GM12878 (cell line): ENCODE measurements around the gene AATF. TPM values are rescaled to one million over a fixed set of nuclear protein-coding genes. Genes with fewer than 3 reads are reported as not detected.

Experiments
- ATAC-seq: fragments of 200-7000 bp; cut with Tn5 transposase; 3 replicates; pipeline ENCODE4 v1.9.1; 2020; ENCODE audit warnings: mild to moderate bottlenecking, moderate library complexity
- BruUV-seq: library from RNA; stranded (reverse); fragments of 400-500 nt; replicated peaks from 2 replicates; lab custom pipeline; 2021; lab: Mats Ljungman, UMichigan
- CTCF ChIA-PET: fragments of 300-600 bp; sonication (Branson Sonifier 250); formaldehyde crosslinking; extraction: SDS; loops from one replicate; lab custom pipeline; 2021; ENCODE audit warnings: inconsistent platforms; lab: Yijun Ruan, JAX
- POLR2A ChIA-PET: fragments of 350-600 bp; formaldehyde crosslinking; extraction: SDS; loops from one replicate; lab custom pipeline; 2021; ENCODE audit warnings: inconsistent platforms; lab: Charles Lee
- RAD21 ChIA-PET: fragments of 300-600 bp; sonication (Branson Sonifier 250); formaldehyde crosslinking; loops from one replicate; lab custom pipeline; 2023; ENCODE audit warnings: antibody characterized with exemption; ENCODE audit not compliant: unreplicated experiment; lab: Charles Lee
- SMC1A ChIA-PET: fragments of 300-600 bp; sonication (Branson Sonifier 250); formaldehyde crosslinking; loops from one replicate; lab custom pipeline; 2023; ENCODE audit not compliant: unreplicated experiment, uncharacterized antibody; lab: Charles Lee
- DNase-seq: peaks from one replicate; pipeline ENCODE4 v3.0.0-alpha.2; 2011; ENCODE audit warnings: low read depth, low spot score
- FAIRE-seq: peaks from 3 replicates; lab custom pipeline; 2011; peaks lifted over from hg19 to GRCh38; lab: Jason Lieb, UNC
- H2AFZ ChIP-seq: 2 replicates; pipeline ENCODE4 v1.6.0; 2011; ENCODE audit warnings: low read depth, low read length, control low read depth; ENCODE audit not compliant: control insufficient read depth
- H3K27ac ChIP-seq: 2 replicates; pipeline ENCODE4 v1.5.1; 2011; ENCODE audit warnings: control low read depth; ENCODE audit not compliant: control insufficient read depth, insufficient read depth
- H3K27me3 ChIP-seq, 2 experiments: replicated peaks in 1 of 2; 2 replicates each; pipeline versions ENCODE4 v1.6.0 to v1.6.1; 2011; ENCODE audit warnings: low read length in 1 of 2; ENCODE audit not compliant: control insufficient read depth in 2 of 2, insufficient read depth in 2 of 2
- H3K36me3 ChIP-seq, 2 experiments: 2 replicates each; pipeline ENCODE4 v1.5.1; 2011; ENCODE audit warnings: low read length in 1 of 2; ENCODE audit not compliant: control insufficient read depth in 2 of 2, insufficient read depth in 2 of 2
- H3K4me1 ChIP-seq: 2 replicates; pipeline ENCODE4 v1.6.1; 2011; ENCODE audit warnings: mild to moderate bottlenecking, low read length, moderate library complexity, mixed read lengths; ENCODE audit not compliant: control insufficient read depth, insufficient read depth
- H3K4me2 ChIP-seq: 2 replicates; pipeline ENCODE4 v1.6.0; 2011; ENCODE audit warnings: control low read depth; ENCODE audit not compliant: control insufficient read depth, insufficient read depth
- H3K4me3 ChIP-seq: fragments of 200-600 bp; sonication (generic); 2 replicates; pipeline ENCODE4 v1.5.1; 2016
- H3K79me2 ChIP-seq: 2 replicates; pipeline ENCODE4 v1.6.0; 2011; ENCODE audit warnings: low read length; ENCODE audit not compliant: control insufficient read depth, insufficient read depth
- H3K9ac ChIP-seq: 2 replicates; pipeline ENCODE4 v1.8.0; 2011; ENCODE audit warnings: low read length, control low read depth, mixed read lengths; ENCODE audit not compliant: control insufficient read depth, insufficient read depth
- H3K9me3 ChIP-seq: replicated peaks from 3 replicates; pipeline ENCODE4 v1.5.1; 2011; ENCODE audit warnings: mild to moderate bottlenecking, low read length; ENCODE audit not compliant: control insufficient read depth, insufficient read depth
- H4K20me1 ChIP-seq: 2 replicates; pipeline ENCODE4 v1.6.0; 2011; ENCODE audit not compliant: control insufficient read depth, insufficient read depth
- PAX5 ChIP-seq: IDR thresholded peaks from 2 replicates; pipeline ENCODE4 v1.6.1; 2011; ENCODE audit warnings: low read depth, low read length, borderline replicate concordance
- SREBF2 ChIP-seq: IDR thresholded peaks from 2 replicates; pipeline ENCODE4 v1.6.1; 2012; ENCODE audit warnings: mild to moderate bottlenecking, low read length
- STAT1 ChIP-seq: fragments of 450-650 bp; conservative IDR thresholded peaks from 2 replicates; pipeline ENCODE4 v1.6.1; 2014; ENCODE audit warnings: antibody characterized with exemption, mild to moderate bottlenecking
- WGBS: methylation state at CpG from one replicate; pipeline ENCODE4 v1.1.6; 2016; ENCODE audit warnings: low lambda C conversion rate; ENCODE audit not compliant: insufficient replicate concordance, insufficient coverage; ENCODE audit errors: missing lambda C conversion rate; 5-methylcytosine and 5-hydroxymethylcytosine counted together
- in situ Hi-C: fragments of 300-500 bp; cut with MboI; formaldehyde crosslinking; loops from 9 replicates; pipeline ENCODE4 v1.14.3; 2018; ENCODE audit warnings: mixed read lengths
- intact Hi-C: fragments of 100-400 bp; cut with micrococcal nuclease; formaldehyde crosslinking; loops from one replicate; pipeline ENCODE4 v1.14.2; 2022; ENCODE audit not compliant: unreplicated experiment
- polyA plus RNA-seq, 11 experiments: library from polyadenylated mRNA; depleted of rRNA in 4 of 11; unstranded in 6 of 11; stranded (reverse) in 5 of 11; fragments of >200 nt; fragmentation: Nextera tagmentation in 4 of 11; fragmentation: Illumina TruSeq in 1 of 11; extraction: Ambion mirVana in 4 of 11; extraction: Trizol in 1 of 11; gene quantifications; 1 replicate in 1 of 11; 2 replicates in 10 of 11; pipeline versions ENCODE4 v1.2.1 to v1.2.3, GENCODE V29; 2011 to 2016; ENCODE audit warnings: inconsistent platforms in 2 of 11, missing spikeins in 2 of 11, low read depth in 1 of 11
- total RNA-seq, 4 experiments: library from RNA; depleted of rRNA in 3 of 4; stranded (reverse); fragments of >200 nt in 3 of 4; fragmentation: Illumina TruSeq in 1 of 4; extraction: Trizol in 1 of 4; gene quantifications; 2 replicates each; pipeline versions ENCODE4 v1.2.1 to v1.2.3, GENCODE V29; 2013 to 2021
- TF ChIP-seq, protein P1 (sequence below): fragments of 450-650 bp; IDR thresholded peaks from 2 replicates; pipeline ENCODE4 v1.6.1; 2018; ENCODE audit warnings: borderline replicate concordance, mild to moderate bottlenecking; ENCODE audit not compliant: partially characterized antibody
- TF ChIP-seq, protein P2 (sequence below): fragments of 450-650 bp; IDR thresholded peaks from 2 replicates; pipeline ENCODE4 v1.6.1; 2017; ENCODE audit warnings: mild to moderate bottlenecking, moderate library complexity
- TF ChIP-seq, protein P3 (sequence below): fragments of 450-650 bp; conservative IDR thresholded peaks from 2 replicates; pipeline ENCODE4 v1.6.1; 2017; ENCODE audit warnings: mild to moderate bottlenecking, moderate library complexity

The AATF gene
- total and polyA plus RNA-seq, 10 of the 15 experiments (the other 5 are each of a cell fraction or from before 2014, with no cell fraction given) = 36.8 to 110 (median 77.9) TPM

DNA sequence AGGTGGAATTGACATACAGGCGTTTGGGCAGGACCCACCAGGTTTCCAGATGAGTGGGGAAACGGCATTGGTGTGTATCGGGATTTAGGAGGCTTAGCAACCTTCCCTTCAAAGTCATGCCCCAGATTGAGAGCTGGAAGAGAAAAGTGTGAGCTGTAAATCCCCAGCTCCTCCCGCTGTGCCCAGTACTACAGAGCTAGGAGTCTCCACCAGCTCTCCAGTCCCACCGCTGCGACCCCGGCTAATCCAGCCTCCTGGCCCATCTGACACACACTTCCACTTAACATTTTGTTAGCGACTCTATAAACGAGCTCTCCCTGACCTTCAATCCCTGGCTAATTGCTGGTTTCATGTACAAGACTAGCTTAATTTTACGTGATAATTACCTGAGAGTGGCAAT, 41.3 kb upstream of the AATF start:
- CTCF ChIA-PET = no interaction called here
- Histone ChIP-seq H3K4me3 (no peak overlapping the region), H3K4me1 (no peaks in the 10 kb centered on the region), H3K9ac (no peak overlapping the region), H3K4me2 (no peak overlapping the region), H3K27ac (no peak overlapping the region), H3K9me3 (no peaks in the 10 kb centered on the region), H3K27me3 (no peaks in the 10 kb centered on the region; a peak in 1 of 4 replicates), H2AFZ (no peak overlapping the region), H3K36me3 (no peaks in the 10 kb centered on the region), H3K79me2 (no peaks in the 10 kb centered on the region), H4K20me1 (no peaks in the 10 kb centered on the region)
- POLR2A ChIA-PET = no interaction called here
- TF ChIP-seq, protein P1, sequence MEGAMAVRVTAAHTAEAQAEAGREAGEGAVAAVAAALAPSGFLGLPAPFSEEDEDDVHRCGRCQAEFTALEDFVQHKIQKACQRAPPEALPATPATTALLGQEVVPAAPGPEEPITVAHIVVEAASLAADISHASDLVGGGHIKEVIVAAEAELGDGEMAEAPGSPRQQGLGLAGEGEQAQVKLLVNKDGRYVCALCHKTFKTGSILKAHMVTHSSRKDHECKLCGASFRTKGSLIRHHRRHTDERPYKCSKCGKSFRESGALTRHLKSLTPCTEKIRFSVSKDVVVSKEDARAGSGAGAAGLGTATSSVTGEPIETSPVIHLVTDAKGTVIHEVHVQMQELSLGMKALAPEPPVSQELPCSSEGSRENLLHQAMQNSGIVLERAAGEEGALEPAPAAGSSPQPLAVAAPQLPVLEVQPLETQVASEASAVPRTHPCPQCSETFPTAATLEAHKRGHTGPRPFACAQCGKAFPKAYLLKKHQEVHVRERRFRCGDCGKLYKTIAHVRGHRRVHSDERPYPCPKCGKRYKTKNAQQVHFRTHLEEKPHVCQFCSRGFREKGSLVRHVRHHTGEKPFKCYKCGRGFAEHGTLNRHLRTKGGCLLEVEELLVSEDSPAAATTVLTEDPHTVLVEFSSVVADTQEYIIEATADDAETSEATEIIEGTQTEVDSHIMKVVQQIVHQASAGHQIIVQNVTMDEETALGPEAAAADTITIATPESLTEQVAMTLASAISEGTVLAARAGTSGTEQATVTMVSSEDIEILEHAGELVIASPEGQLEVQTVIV = no peak
- TF ChIP-seq SREBF2 (no peak), PAX5 (no peak), STAT1 (no peak)
- TF ChIP-seq, protein P2, sequence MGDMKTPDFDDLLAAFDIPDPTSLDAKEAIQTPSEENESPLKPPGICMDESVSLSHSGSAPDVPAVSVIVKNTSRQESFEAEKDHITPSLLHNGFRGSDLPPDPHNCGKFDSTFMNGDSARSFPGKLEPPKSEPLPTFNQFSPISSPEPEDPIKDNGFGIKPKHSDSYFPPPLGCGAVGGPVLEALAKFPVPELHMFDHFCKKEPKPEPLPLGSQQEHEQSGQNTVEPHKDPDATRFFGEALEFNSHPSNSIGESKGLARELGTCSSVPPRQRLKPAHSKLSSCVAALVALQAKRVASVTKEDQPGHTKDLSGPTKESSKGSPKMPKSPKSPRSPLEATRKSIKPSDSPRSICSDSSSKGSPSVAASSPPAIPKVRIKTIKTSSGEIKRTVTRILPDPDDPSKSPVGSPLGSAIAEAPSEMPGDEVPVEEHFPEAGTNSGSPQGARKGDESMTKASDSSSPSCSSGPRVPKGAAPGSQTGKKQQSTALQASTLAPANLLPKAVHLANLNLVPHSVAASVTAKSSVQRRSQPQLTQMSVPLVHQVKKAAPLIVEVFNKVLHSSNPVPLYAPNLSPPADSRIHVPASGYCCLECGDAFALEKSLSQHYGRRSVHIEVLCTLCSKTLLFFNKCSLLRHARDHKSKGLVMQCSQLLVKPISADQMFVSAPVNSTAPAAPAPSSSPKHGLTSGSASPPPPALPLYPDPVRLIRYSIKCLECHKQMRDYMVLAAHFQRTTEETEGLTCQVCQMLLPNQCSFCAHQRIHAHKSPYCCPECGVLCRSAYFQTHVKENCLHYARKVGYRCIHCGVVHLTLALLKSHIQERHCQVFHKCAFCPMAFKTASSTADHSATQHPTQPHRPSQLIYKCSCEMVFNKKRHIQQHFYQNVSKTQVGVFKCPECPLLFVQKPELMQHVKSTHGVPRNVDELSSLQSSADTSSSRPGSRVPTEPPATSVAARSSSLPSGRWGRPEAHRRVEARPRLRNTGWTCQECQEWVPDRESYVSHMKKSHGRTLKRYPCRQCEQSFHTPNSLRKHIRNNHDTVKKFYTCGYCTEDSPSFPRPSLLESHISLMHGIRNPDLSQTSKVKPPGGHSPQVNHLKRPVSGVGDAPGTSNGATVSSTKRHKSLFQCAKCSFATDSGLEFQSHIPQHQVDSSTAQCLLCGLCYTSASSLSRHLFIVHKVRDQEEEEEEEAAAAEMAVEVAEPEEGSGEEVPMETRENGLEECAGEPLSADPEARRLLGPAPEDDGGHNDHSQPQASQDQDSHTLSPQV = no peak
- TF ChIP-seq, protein P3, sequence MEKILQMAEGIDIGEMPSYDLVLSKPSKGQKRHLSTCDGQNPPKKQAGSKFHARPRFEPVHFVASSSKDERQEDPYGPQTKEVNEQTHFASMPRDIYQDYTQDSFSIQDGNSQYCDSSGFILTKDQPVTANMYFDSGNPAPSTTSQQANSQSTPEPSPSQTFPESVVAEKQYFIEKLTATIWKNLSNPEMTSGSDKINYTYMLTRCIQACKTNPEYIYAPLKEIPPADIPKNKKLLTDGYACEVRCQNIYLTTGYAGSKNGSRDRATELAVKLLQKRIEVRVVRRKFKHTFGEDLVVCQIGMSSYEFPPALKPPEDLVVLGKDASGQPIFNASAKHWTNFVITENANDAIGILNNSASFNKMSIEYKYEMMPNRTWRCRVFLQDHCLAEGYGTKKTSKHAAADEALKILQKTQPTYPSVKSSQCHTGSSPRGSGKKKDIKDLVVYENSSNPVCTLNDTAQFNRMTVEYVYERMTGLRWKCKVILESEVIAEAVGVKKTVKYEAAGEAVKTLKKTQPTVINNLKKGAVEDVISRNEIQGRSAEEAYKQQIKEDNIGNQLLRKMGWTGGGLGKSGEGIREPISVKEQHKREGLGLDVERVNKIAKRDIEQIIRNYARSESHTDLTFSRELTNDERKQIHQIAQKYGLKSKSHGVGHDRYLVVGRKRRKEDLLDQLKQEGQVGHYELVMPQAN = no peak
- no TSS peak for BruUV-seq
- WGBS = 48% methylated on average over 10 of the region's 10 CpGs
- RAD21 ChIA-PET = no interaction called here
- in situ Hi-C loops (no loop called here), intact Hi-C loops (no loop called here)
- FAIRE-seq = no peak
- DNase-seq = no peak
- ATAC-seq = no peak
- SMC1A ChIA-PET = no interaction called here
